ENCODE results near the gene SUSD2. TPM values are rescaled to one million over a fixed set of nuclear protein-coding genes. Genes with fewer than 3 reads are reported as not detected.
A peak's percentile ranks its signal among the peaks of the same experiment; 100 is the strongest.

SUSD2 gene
- polyA plus RNA-seq, 1 of the 3 experiments (the other 2 are of a cell fraction), result 0.82 TPM

DNA sequence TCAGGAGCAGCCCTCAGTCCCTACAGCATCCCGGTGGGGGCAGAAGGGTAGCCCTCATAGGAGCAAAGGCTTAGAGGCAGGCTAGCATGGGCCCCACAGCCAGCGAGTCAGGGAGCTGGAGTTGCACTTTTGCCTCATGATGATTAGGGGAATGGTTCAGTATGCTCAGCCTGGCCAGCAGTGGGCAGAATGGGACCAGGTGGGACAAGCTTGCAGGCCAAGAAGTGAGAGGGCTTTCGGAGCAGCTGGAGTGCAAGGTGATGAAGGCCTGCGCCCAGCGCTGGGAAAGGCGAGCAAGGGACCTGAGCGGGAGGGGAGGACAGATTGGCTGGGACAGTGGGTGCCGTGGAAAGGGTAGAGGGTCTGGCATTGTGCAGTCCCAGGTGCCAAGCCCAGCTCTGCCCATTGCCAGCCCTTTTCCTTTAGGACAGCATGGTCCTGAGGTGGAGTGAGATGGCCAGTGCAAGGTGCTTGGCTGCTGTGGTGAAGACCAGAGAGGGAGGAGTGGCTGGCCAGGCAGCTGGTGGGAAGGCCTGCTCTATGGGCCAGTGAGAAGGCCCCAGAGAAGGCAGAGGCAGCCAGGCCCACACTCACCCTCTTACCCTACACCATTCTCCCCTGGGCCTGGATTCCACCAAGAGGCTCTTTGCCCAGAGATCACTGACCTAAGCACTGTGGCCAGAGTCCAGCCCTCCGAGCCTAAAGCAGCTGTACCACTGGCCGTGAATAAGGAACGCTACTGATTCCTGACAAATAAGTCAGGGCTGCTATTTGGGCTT lies 47.9 kb upstream of the SUSD2 start:
- H3K4me1 ChIP-seq (ENCODE audit: control insufficient read depth in 1 of 2, insufficient read depth in 2 of 2, low read depth in 1 of 2, low read length in 1 of 2), result peaks cover 10 to 14% of the 10 kb centered on the region in 2 experiments; a peak in 1 of 4 replicates
- no peak for DNase-seq
- peaks cover 0 to 10% of the 10 kb centered on the region in 2 experiments for H3K36me3 ChIP-seq (replicated peaks in 1 of 2; ENCODE audit: control insufficient read depth in 1 of 2, insufficient read depth in 2 of 2, low read length in 1 of 2)
- H3F3A ChIP-seq (replicated peaks; ENCODE audit: insufficient read depth), result peaks cover 7% of the 10 kb centered on the region
- H3K4me3 ChIP-seq (ENCODE audit: low read depth in 2 of 2, low read length in 1 of 2), result no peak overlapping the region
- H3K79me2 ChIP-seq (ENCODE audit: insufficient read depth), result no peaks in the 10 kb centered on the region
- H3K9me3 ChIP-seq, result no peaks in the 10 kb centered on the region
- ChIA-PET CTCF (interaction anchor here (1.4 to 4.0 kb wide), 3 partner anchors 24 to 42 kb away, joined by 4 to 22 read pairs (median 4); no protein-coding TSS in a partner anchor), POLR2A (interaction anchor here (0.6 kb wide), 1 partner anchor 12 kb away, joined by 3 read pairs; no protein-coding TSS in a partner anchor)
- H3K9ac ChIP-seq, result no peak overlapping the region
- no peak overlapping the region for H3K4me2 ChIP-seq
- H3K27me3 ChIP-seq (ENCODE audit: insufficient read depth), result no peaks in the 10 kb centered on the region
- TF ChIP-seq SMC3 (IDR thresholded peaks at IDR 0.05; ENCODE audit: low read depth, low read length) (peak; percentile 36; the same call in 1 of the 2 replicates), RAD21 (IDR thresholded peaks at IDR 0.05; ENCODE audit: low read length) (peak; percentile 51), FOXJ3 (CRISPR knock-in tag; IDR thresholded peaks at IDR 0.05) (no peak)
- TF ChIP-seq, protein P1, sequence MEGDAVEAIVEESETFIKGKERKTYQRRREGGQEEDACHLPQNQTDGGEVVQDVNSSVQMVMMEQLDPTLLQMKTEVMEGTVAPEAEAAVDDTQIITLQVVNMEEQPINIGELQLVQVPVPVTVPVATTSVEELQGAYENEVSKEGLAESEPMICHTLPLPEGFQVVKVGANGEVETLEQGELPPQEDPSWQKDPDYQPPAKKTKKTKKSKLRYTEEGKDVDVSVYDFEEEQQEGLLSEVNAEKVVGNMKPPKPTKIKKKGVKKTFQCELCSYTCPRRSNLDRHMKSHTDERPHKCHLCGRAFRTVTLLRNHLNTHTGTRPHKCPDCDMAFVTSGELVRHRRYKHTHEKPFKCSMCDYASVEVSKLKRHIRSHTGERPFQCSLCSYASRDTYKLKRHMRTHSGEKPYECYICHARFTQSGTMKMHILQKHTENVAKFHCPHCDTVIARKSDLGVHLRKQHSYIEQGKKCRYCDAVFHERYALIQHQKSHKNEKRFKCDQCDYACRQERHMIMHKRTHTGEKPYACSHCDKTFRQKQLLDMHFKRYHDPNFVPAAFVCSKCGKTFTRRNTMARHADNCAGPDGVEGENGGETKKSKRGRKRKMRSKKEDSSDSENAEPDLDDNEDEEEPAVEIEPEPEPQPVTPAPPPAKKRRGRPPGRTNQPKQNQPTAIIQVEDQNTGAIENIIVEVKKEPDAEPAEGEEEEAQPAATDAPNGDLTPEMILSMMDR (IDR thresholded peaks at IDR 0.05), result peak; percentile 24; the same call in 1 of the 2 replicates
- 98% methylated on average over 6 of the region's 11 CpGs for WGBS (ENCODE audit: low lambda C conversion rate)
- no peak overlapping the region for H3K27ac ChIP-seq (ENCODE audit: low read depth in 2 of 2, low read length in 1 of 2)
- no peak overlapping the region for H2AFZ ChIP-seq (ENCODE audit: low read depth)
- no peaks in the 10 kb centered on the region for H4K20me1 ChIP-seq (ENCODE audit: insufficient read depth)
- no peaks in the 10 kb centered on the region for H3K9me2 ChIP-seq

DNA sequence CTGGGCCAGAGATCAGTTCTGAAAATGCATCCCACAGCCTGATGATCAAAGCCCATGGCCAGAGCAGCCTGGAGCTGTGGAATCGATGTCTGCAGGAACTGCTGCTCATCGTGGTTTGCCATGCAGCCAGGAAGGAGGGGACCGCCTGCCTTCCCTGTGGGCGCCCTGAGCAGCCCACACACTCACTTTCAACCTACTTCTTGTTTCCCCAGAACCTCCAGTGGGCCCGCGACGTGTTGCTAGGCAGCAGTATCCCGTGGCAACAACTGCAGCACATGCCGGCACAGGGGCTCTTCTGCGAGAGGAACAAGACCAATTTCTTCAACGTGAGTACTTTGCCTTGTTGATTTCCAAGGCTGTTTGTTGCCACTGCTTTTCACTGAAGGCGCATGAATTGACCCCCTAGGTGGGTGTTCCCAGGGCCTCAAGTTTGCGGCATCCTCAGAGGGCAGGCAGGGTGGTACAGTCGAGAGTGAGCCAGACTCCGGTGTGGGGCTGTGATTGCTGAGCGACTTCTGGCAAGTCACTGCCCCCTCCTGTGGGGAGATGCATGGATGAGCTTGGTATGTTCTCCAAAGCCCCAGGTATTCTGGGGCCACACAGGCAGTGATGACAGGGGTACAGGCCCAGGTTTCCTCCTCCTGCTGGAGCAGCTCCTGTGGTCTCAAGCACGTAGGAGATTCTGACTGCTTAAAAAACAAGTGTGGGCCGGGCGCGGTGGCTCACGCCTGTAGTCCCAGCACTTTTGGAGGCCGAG lies 47.0 kb upstream of the SUSD2 start:
- TF ChIP-seq TEAD4 (IDR thresholded peaks at IDR 0.05; ENCODE audit: borderline replicate concordance, insufficient read depth) (no peak), RAD21 (IDR thresholded peaks at IDR 0.05; ENCODE audit: low read length) (no peak), TCF12 (IDR thresholded peaks at IDR 0.05) (no peak), CHD2 (IDR thresholded peaks at IDR 0.05; ENCODE audit: low read length, partially characterized antibody) (no peak), EZH2phosphoT487 (IDR thresholded peaks at IDR 0.05; ENCODE audit: borderline replicate concordance, low read depth) (no peak), RXRA (IDR thresholded peaks at IDR 0.05; ENCODE audit: borderline replicate concordance, low read depth) (no peak), NRF1 (IDR thresholded peaks at IDR 0.05; ENCODE audit: low read depth, low read length) (no peak), MXI1 (IDR thresholded peaks at IDR 0.05; ENCODE audit: low read depth, low read length) (no peak), GABPA (IDR thresholded peaks at IDR 0.05; ENCODE audit: low read depth) (no peak), MEF2A (IDR thresholded peaks at IDR 0.05; ENCODE audit: borderline replicate concordance, low read depth) (no peak)
- TF ChIP-seq, protein P2, sequence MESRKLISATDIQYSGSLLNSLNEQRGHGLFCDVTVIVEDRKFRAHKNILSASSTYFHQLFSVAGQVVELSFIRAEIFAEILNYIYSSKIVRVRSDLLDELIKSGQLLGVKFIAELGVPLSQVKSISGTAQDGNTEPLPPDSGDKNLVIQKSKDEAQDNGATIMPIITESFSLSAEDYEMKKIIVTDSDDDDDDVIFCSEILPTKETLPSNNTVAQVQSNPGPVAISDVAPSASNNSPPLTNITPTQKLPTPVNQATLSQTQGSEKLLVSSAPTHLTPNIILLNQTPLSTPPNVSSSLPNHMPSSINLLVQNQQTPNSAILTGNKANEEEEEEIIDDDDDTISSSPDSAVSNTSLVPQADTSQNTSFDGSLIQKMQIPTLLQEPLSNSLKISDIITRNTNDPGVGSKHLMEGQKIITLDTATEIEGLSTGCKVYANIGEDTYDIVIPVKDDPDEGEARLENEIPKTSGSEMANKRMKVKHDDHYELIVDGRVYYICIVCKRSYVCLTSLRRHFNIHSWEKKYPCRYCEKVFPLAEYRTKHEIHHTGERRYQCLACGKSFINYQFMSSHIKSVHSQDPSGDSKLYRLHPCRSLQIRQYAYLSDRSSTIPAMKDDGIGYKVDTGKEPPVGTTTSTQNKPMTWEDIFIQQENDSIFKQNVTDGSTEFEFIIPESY (IDR thresholded peaks at IDR 0.05; ENCODE audit: borderline replicate concordance, low read depth), result no peak
- TF ChIP-seq, protein P3, sequence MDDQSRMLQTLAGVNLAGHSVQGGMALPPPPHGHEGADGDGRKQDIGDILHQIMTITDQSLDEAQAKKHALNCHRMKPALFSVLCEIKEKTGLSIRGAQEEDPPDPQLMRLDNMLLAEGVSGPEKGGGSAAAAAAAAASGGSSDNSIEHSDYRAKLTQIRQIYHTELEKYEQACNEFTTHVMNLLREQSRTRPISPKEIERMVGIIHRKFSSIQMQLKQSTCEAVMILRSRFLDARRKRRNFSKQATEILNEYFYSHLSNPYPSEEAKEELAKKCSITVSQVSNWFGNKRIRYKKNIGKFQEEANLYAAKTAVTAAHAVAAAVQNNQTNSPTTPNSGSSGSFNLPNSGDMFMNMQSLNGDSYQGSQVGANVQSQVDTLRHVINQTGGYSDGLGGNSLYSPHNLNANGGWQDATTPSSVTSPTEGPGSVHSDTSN (IDR thresholded peaks at IDR 0.05), result no peak
- TF ChIP-seq, protein P4, sequence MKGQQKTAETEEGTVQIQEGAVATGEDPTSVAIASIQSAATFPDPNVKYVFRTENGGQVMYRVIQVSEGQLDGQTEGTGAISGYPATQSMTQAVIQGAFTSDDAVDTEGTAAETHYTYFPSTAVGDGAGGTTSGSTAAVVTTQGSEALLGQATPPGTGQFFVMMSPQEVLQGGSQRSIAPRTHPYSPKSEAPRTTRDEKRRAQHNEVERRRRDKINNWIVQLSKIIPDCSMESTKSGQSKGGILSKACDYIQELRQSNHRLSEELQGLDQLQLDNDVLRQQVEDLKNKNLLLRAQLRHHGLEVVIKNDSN (IDR thresholded peaks at IDR 0.05; ENCODE audit: borderline replicate concordance, low read depth), result no peak
- DNase-seq, result no peak
- Histone ChIP-seq H3K9me2 (no peaks in the 10 kb centered on the region), H3K4me1 (ENCODE audit: control insufficient read depth in 1 of 2, insufficient read depth in 2 of 2, low read depth in 1 of 2, low read length in 1 of 2) (peaks cover 10 to 18% of the 10 kb centered on the region in 2 experiments; a peak in 1 of 4 replicates), H4K20me1 (ENCODE audit: insufficient read depth) (no peaks in the 10 kb centered on the region), H3F3A (replicated peaks; ENCODE audit: insufficient read depth) (peaks cover 7% of the 10 kb centered on the region), H3K9ac (no peak overlapping the region), H2AFZ (ENCODE audit: low read depth) (no peak overlapping the region), H3K9me3 (no peaks in the 10 kb centered on the region), H3K27me3 (ENCODE audit: insufficient read depth) (no peaks in the 10 kb centered on the region), H3K36me3 (replicated peaks in 1 of 2; ENCODE audit: control insufficient read depth in 1 of 2, insufficient read depth in 2 of 2, low read length in 1 of 2) (peaks cover 0 to 7% of the 10 kb centered on the region in 2 experiments), H3K4me3 (ENCODE audit: low read depth in 2 of 2, low read length in 1 of 2) (no peak overlapping the region), H3K79me2 (ENCODE audit: insufficient read depth) (no peaks in the 10 kb centered on the region), H3K4me2 (no peak overlapping the region), H3K27ac (ENCODE audit: low read depth in 2 of 2, low read length in 1 of 2) (no peak overlapping the region)
- ChIA-PET POLR2A (no interaction called here), CTCF (interaction anchor here (1.6 kb wide), 1 partner anchor 17 kb away, joined by 3 read pairs; no protein-coding TSS in a partner anchor)
- 93% methylated on average over 16 of the region's 22 CpGs for WGBS (ENCODE audit: low lambda C conversion rate)

All from SK-N-SH (cell line).